ENCODE data around the gene TMEM63A.

The TMEM63A gene

GRCh38 chr1:225871359-225872074 lies 10.7 kb downstream of the TMEM63A start:
- no peak for TF ChIP-seq CTCF (IDR thresholded peaks at IDR 0.05)
- H3K27ac ChIP-seq: no peak overlapping the region

GRCh38 chr1:225870911-225871310 lies 11.3 kb downstream of the TMEM63A start:
- H3K27ac ChIP-seq: no peak overlapping the region
- TF ChIP-seq ZFX (IDR thresholded peaks at IDR 0.05; ENCODE audit: borderline replicate concordance) (no peak), CTCF (IDR thresholded peaks at IDR 0.05) (no peak)

GRCh38 chr1:225868631-225869330 lies 13.4 kb downstream of the TMEM63A start:
- H3K27ac ChIP-seq: no peak overlapping the region
- no peak for TF ChIP-seq CTCF (IDR thresholded peaks at IDR 0.05)
- TF ChIP-seq ZFX (IDR thresholded peaks at IDR 0.05; ENCODE audit: borderline replicate concordance): no peak

GRCh38 chr1:225866981-225867380 lies 15.2 kb downstream of the TMEM63A start:
- H3K27ac ChIP-seq: no peak overlapping the region
- TF ChIP-seq CTCF (IDR thresholded peaks at IDR 0.05) (no peak), ZFX (IDR thresholded peaks at IDR 0.05; ENCODE audit: borderline replicate concordance) (no peak)

DNA sequence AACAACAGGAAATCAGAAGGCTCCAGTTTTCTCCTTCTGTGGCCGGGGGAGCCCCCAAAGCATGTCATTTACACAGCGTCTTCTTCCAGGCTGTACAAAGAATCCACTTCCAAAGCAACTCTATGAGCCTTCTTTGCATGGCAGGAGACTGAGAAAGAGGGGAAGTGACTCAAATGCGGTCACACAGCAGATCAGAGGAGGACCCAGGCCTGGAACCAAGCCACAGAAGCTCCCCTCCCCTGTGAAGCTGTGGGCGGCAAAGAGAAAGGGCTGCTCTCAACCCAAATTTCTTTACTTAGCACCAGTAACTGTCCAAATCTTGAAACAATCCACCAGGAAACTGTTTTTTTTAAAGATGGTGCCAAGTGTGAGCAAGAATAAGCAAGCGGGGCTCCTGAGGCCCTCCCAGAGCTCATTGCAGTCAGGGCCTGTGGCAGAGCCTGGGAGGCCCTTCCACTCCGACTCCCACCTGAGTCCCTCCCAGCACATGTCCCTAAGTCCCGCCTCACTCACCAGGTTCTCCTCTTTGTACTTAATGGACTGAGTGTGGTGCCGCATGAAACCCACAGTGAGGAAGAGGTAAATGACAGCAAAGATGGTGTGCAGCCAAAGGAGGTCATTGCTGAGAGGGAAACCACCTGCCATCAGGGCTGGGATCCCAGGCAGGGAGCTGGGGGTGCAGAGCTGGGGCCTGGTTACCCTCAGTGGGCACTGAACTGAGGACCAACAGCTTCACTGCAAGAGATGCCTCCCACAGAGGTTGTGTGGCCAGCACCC lies 15.9 kb downstream of the TMEM63A start:
- TF ChIP-seq CTCF (IDR thresholded peaks at IDR 0.05) (no peak), ZFX (IDR thresholded peaks at IDR 0.05; ENCODE audit: borderline replicate concordance) (no peak)
- no peak overlapping the region for H3K27ac ChIP-seq

DNA sequence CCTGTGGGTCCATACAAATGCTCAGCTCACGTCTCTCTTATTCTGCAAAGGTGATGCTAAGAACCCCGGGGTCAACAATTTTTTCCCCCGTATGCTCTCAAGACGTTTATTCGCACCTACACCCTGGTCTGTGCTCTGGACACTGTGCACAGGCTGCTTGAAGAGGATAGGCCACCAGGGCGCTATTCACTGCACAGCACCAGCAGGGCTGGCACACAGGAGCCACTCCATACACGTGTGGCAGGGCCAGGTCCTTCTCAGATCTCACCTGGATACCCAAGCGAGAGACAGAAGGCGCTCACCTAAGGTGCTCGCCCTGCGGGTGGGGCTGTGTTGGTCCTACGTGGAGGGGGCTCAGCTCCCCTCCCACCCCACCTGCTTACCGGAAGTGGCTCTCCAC lies 16.7 kb downstream of the TMEM63A start:
- H3K27ac ChIP-seq: no peak overlapping the region
- TF ChIP-seq CTCF (IDR thresholded peaks at IDR 0.05) (no peak), ZFX (IDR thresholded peaks at IDR 0.05; ENCODE audit: borderline replicate concordance) (no peak)
